Peyer's patch (tissue), 4 donors: ENCODE measurements around the gene SPATS2.

Experiments used
- CTCF ChIP-seq, 6 experiments: fragments of 450-650 bp in 4 of 6; fragments of 200-600 bp in 2 of 6; sonication (generic) in 1 of 6; IDR thresholded peaks; one replicate each; pipeline ENCODE4 v1.5.1; 2017 to 2019; ENCODE audit warnings: antibody characterized with exemption in 6 of 6, mild to moderate bottlenecking in 3 of 6, moderate library complexity in 1 of 6
- POLR2A ChIP-seq, 2 donors: fragments of 450-650 bp; IDR thresholded peaks; one replicate each; pipeline ENCODE4 v1.5.1; 2017; ENCODE audit warnings: antibody characterized with exemption in 2 of 2, mild to moderate bottlenecking in 2 of 2, moderate library complexity in 2 of 2

DNA sequence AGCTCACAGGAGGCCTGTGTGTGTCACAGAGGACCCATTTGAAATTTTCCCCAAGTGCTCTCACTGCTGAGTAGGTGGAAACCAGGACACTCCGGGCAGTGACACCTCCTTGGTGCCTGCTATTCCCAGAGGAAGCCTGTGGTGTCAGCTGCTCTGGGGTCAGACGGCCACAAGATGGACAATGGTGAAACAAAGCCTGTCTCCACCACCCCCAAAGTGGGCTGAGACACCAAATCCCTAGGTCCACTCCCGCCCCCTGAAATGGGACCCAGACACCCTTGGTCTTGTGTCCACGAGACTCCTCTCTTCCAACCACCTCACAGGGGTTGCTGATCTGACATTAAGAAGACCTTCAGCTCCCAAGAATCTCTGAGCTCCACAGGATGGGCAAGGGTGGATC, 178.6 kb downstream of the SPATS2 start:
- TF ChIP-seq CTCF (IDR thresholded peaks at IDR 0.05) = no peak
- TF ChIP-seq POLR2A (IDR thresholded peaks at IDR 0.05) = no peak
